HEK293 (cell line): ENCODE data around the gene ZNF574.

Experiments used
- CTCF ChIA-PET: fragments of 350-600 bp; formaldehyde crosslinking; extraction: SDS; loops from one replicate; lab custom pipeline; 2021; ENCODE audit warnings: antibody characterized with exemption; lab: Yijun Ruan, JAX
- POLR2A ChIA-PET: fragments of 300-600 bp; formaldehyde crosslinking; extraction: SDS; loops from one replicate; lab custom pipeline; 2020; ENCODE audit warnings: antibody characterized with exemption, inconsistent platforms; lab: Yijun Ruan, JAX
- H3K27ac ChIP-seq: fragments of 200-500 bp; sonication (Bioruptor generic); 2 replicates; pipeline ENCODE4 v1.5.1; 2014; ENCODE audit warnings: low read depth, low read length, control low read depth, inconsistent platforms; ENCODE audit errors: extremely low read depth
- H3K36me3 ChIP-seq, 2 experiments: fragments of 200-500 bp in 1 of 2; sonication (Bioruptor generic) in 1 of 2; 1 replicate in 1 of 2; 2 replicates in 1 of 2; pipeline ENCODE4 v1.5.1; 2014 to 2017; ENCODE audit warnings: inconsistent platforms in 2 of 2, low read length in 2 of 2; ENCODE audit not compliant: control insufficient read depth in 2 of 2, insufficient read depth in 1 of 2
- H3K4me1 ChIP-seq: fragments of 200-500 bp; sonication (Bioruptor generic); 2 replicates; pipeline ENCODE4 v1.5.1; 2014; ENCODE audit warnings: mild to moderate bottlenecking, low read length, inconsistent platforms; ENCODE audit not compliant: control insufficient read depth, insufficient read depth
- H3K4me3 ChIP-seq: 2 replicates; pipeline ENCODE4 v1.5.1; 2011; ENCODE audit warnings: low read depth, mild to moderate bottlenecking, control low read depth, low read length, moderate library complexity
- H3K9me3 ChIP-seq: fragments of 200-500 bp; sonication (Bioruptor generic); 2 replicates; pipeline ENCODE4 v1.5.1; 2014; ENCODE audit warnings: low read depth, low read length, inconsistent platforms; ENCODE audit not compliant: control insufficient read depth, insufficient read depth
- INSM2 ChIP-seq: fragments of 450-650 bp; formaldehyde crosslinking; IDR thresholded peaks from 2 replicates; pipeline ENCODE4 v1.5.1; 2016; ENCODE audit warnings: missing biosample characterization, missing genetic modification characterization
- KLF1 ChIP-seq: fragments of 450-650 bp; formaldehyde crosslinking; IDR thresholded peaks from 2 replicates; pipeline ENCODE4 v1.5.1; 2016; ENCODE audit warnings: missing biosample characterization, missing genetic modification characterization
- KLF17 ChIP-seq: fragments of 450-650 bp; formaldehyde crosslinking; IDR thresholded peaks from 2 replicates; pipeline ENCODE4 v1.5.1; 2016; ENCODE audit warnings: missing biosample characterization, missing genetic modification characterization
- KLF8 ChIP-seq: fragments of 450-650 bp; formaldehyde crosslinking; IDR thresholded peaks from 2 replicates; pipeline ENCODE4 v1.5.1; 2016; ENCODE audit warnings: missing biosample characterization, missing genetic modification characterization
- SP3 ChIP-seq: fragments of 450-650 bp; formaldehyde crosslinking; IDR thresholded peaks from 2 replicates; pipeline ENCODE4 v1.5.1; 2016; ENCODE audit warnings: missing biosample characterization, missing genetic modification characterization
- ZNF10 ChIP-seq: fragments of 450-650 bp; formaldehyde crosslinking; IDR thresholded peaks from 2 replicates; pipeline ENCODE4 v1.5.1; 2017; ENCODE audit warnings: missing biosample characterization, missing genetic modification characterization
- ZNF132 ChIP-seq: fragments of 450-650 bp; formaldehyde crosslinking; IDR thresholded peaks from 2 replicates; pipeline ENCODE4 v1.5.1; 2017; ENCODE audit warnings: missing biosample characterization, missing genetic modification characterization, borderline replicate concordance
- ZNF133 ChIP-seq: fragments of 450-650 bp; formaldehyde crosslinking; IDR thresholded peaks from 2 replicates; pipeline ENCODE4 v1.5.1; 2016; ENCODE audit warnings: missing biosample characterization, missing genetic modification characterization
- ZNF138 ChIP-seq: fragments of 450-650 bp; formaldehyde crosslinking; IDR thresholded peaks from 2 replicates; pipeline ENCODE4 v1.5.1; 2016; ENCODE audit warnings: missing biosample characterization, missing genetic modification characterization, borderline replicate concordance
- ZNF140 ChIP-seq: fragments of 450-650 bp; formaldehyde crosslinking; IDR thresholded peaks from 2 replicates; pipeline ENCODE4 v1.5.1; 2016; ENCODE audit warnings: missing biosample characterization, missing genetic modification characterization
- ZNF155 ChIP-seq: fragments of 450-650 bp; formaldehyde crosslinking; IDR thresholded peaks from 2 replicates; pipeline ENCODE4 v1.5.1; 2016; ENCODE audit warnings: missing biosample characterization, missing genetic modification characterization
- ZNF202 ChIP-seq: fragments of 450-650 bp; formaldehyde crosslinking; IDR thresholded peaks from 2 replicates; pipeline ENCODE4 v1.5.1; 2016; ENCODE audit warnings: missing biosample characterization, missing genetic modification characterization, borderline replicate concordance
- ZNF211 ChIP-seq: fragments of 450-650 bp; formaldehyde crosslinking; IDR thresholded peaks from 2 replicates; pipeline ENCODE4 v1.5.1; 2016; ENCODE audit warnings: low read depth, missing biosample characterization, missing genetic modification characterization
- ZNF248 ChIP-seq: fragments of 450-650 bp; formaldehyde crosslinking; IDR thresholded peaks from 2 replicates; pipeline ENCODE4 v1.5.1; 2017; ENCODE audit warnings: missing biosample characterization, missing genetic modification characterization
- ZNF362 ChIP-seq: fragments of 450-650 bp; formaldehyde crosslinking; IDR thresholded peaks from 2 replicates; pipeline ENCODE4 v1.5.1; 2016; ENCODE audit warnings: missing biosample characterization, missing genetic modification characterization
- ZNF37A ChIP-seq: fragments of 450-650 bp; IDR thresholded peaks from 2 replicates; pipeline ENCODE4 v1.5.1; 2018; ENCODE audit warnings: missing biosample characterization, missing genetic modification characterization
- ZNF433 ChIP-seq: fragments of 450-650 bp; formaldehyde crosslinking; IDR thresholded peaks from 2 replicates; pipeline ENCODE4 v1.5.1; 2016; ENCODE audit warnings: missing biosample characterization, missing genetic modification characterization, low read depth
- ZNF518A ChIP-seq: fragments of 450-650 bp; formaldehyde crosslinking; conservative IDR thresholded peaks from 2 replicates; pipeline ENCODE4 v1.5.1; 2016; ENCODE audit warnings: low read depth, missing biosample characterization, missing genetic modification characterization
- ZNF548 ChIP-seq: fragments of 450-650 bp; formaldehyde crosslinking; IDR thresholded peaks from 2 replicates; pipeline ENCODE4 v1.5.1; 2016; ENCODE audit warnings: missing biosample characterization, missing genetic modification characterization
- ZNF580 ChIP-seq: fragments of 450-650 bp; formaldehyde crosslinking; IDR thresholded peaks from 2 replicates; pipeline ENCODE4 v1.5.1; 2016; ENCODE audit warnings: missing biosample characterization, missing genetic modification characterization
- ZNF600 ChIP-seq: fragments of 450-650 bp; formaldehyde crosslinking; IDR thresholded peaks from 2 replicates; pipeline ENCODE4 v1.5.1; 2016; ENCODE audit warnings: missing biosample characterization, missing genetic modification characterization
- ZNF610 ChIP-seq: fragments of 450-650 bp; formaldehyde crosslinking; IDR thresholded peaks from 2 replicates; pipeline ENCODE4 v1.5.1; 2016; ENCODE audit warnings: missing biosample characterization, missing genetic modification characterization, borderline replicate concordance
- ZNF645 ChIP-seq: fragments of 450-650 bp; formaldehyde crosslinking; IDR thresholded peaks from 2 replicates; pipeline ENCODE4; 2016; ENCODE audit warnings: missing biosample characterization, missing genetic modification characterization
- ZNF707 ChIP-seq: fragments of 450-650 bp; formaldehyde crosslinking; IDR thresholded peaks from 2 replicates; pipeline ENCODE4 v1.5.1; 2016; ENCODE audit warnings: missing biosample characterization, missing genetic modification characterization
- ZSCAN4 ChIP-seq: fragments of 450-650 bp; formaldehyde crosslinking; IDR thresholded peaks from 2 replicates; pipeline ENCODE4 v1.5.1; 2017; ENCODE audit warnings: missing biosample characterization, missing genetic modification characterization

The ZNF574 gene

GRCh38 chr19:42108527-42109389 is 32.8 kb downstream of the ZNF574 start:
- ChIA-PET POLR2A (interaction anchor here (1.2 kb wide), 1 partner anchor 134 kb away, joined by 4 read pairs; no protein-coding TSS in a partner anchor), CTCF (interaction anchor here (0.5 to 4.7 kb wide), 80 partner anchors 9 to 657 kb away, joined by 3 to 122 read pairs (median 4); partner anchors contain the start of genes CXCL17, GSK3A and POU2F2)
- peaks cover under 1% of the 10 kb centered on the region; the same call in 1 of the 2 replicates for H3K4me1 ChIP-seq
- no peaks in the 10 kb centered on the region; the same call in 1 of the 2 replicates for H3K9me3 ChIP-seq
- H3K36me3 ChIP-seq = no peaks in the 10 kb centered on the region
- no peak overlapping the region for H3K4me3 ChIP-seq
- no peak overlapping the region for H3K27ac ChIP-seq
- TF ChIP-seq ZNF707 (tag by site-specific recombination) = no peak
- no peak for TF ChIP-seq ZNF211
- TF ChIP-seq ZNF600 (tag by site-specific recombination) = no peak
- TF ChIP-seq ZNF580 (tag by site-specific recombination) = peak; percentile 79; the same call in 1 of the 2 replicates
- TF ChIP-seq ZNF138 = no peak
- TF ChIP-seq INSM2 (tag by site-specific recombination) = no peak
- TF ChIP-seq ZNF202 (tag by site-specific recombination) = no peak
- TF ChIP-seq ZNF548 = no peak
- TF ChIP-seq ZNF248 = no peak
- no peak for TF ChIP-seq ZNF155 (tag by site-specific recombination)
- no peak for TF ChIP-seq ZNF433 (tag by site-specific recombination)
- 0 out of 2 replicates have a peak, but pooled peaks have one; percentile 24 for TF ChIP-seq KLF8 (tag by site-specific recombination)
- TF ChIP-seq ZNF133 = no peak
- TF ChIP-seq ZNF132 = no peak
- no peak for TF ChIP-seq ZNF645
- peak; percentile 33; the same call in 1 of the 2 replicates for TF ChIP-seq KLF1 (tag by site-specific recombination)
- no peak for TF ChIP-seq ZNF140 (tag by site-specific recombination)
- no peak for TF ChIP-seq SP3 (tag by site-specific recombination)
- peak; percentile 71 for TF ChIP-seq KLF17 (tag by site-specific recombination)
- TF ChIP-seq ZNF518A = no peak
- TF ChIP-seq ZNF10 = 0 out of 2 replicates have a peak, but pooled peaks have one; percentile 12
- no peak for TF ChIP-seq ZNF37A (tag by site-specific recombination)
- TF ChIP-seq ZNF610 (tag by site-specific recombination) = no peak
- TF ChIP-seq ZNF362 (tag by site-specific recombination) = no peak
- peak; percentile 38; the same call in 1 of the 2 replicates for TF ChIP-seq ZSCAN4 (tag by site-specific recombination)
